HepG2 (cell line): Measurements from ENCODE around the gene AARS1. TPM values are rescaled to one million over a fixed set of nuclear protein-coding genes. Genes with fewer than 3 reads are reported as not detected.

ENCODE experiments used
- CAMTA2 ChIP-seq: sonication (generic); formaldehyde crosslinking; IDR thresholded peaks from 2 replicates; pipeline ENCODE4 v1.4.0; 2020; ENCODE audit warnings: mild to moderate bottlenecking, missing genetic modification reagents, borderline replicate concordance
- CBFB ChIP-seq: sonication (generic); formaldehyde crosslinking; IDR thresholded peaks from 2 replicates; pipeline ENCODE4 v1.4.0; 2020; ENCODE audit warnings: missing genetic modification reagents
- CCAR2 ChIP-seq: fragments of 200-400 bp; formaldehyde crosslinking; optimal IDR thresholded peaks from 2 replicates; pipeline ENCODE3; 2018; ENCODE audit warnings: low read depth, mild to moderate bottlenecking, low read length, moderate library complexity
- CSRNP1 ChIP-seq: sonication (generic); formaldehyde crosslinking; IDR thresholded peaks from 2 replicates; pipeline ENCODE4 v1.8.1; 2023; ENCODE audit warnings: mild to moderate bottlenecking, missing genetic modification reagents
- DDIT3 ChIP-seq: sonication (generic); formaldehyde crosslinking; IDR thresholded peaks from 2 replicates; pipeline ENCODE4 v1.4.0; 2020; ENCODE audit warnings: mild to moderate bottlenecking, missing genetic modification reagents
- ETV6 ChIP-seq: sonication (generic); formaldehyde crosslinking; conservative IDR thresholded peaks from 2 replicates; pipeline ENCODE4 v1.4.0; 2020; ENCODE audit warnings: missing genetic modification reagents
- FOSL2 ChIP-seq: sonication (generic); formaldehyde crosslinking; IDR thresholded peaks from 2 replicates; pipeline ENCODE4 v1.4.0; 2020; ENCODE audit warnings: missing genetic modification reagents
- GABPA ChIP-seq, 2 experiments: IDR thresholded peaks; 2 replicates each; pipeline ENCODE4 v1.6.1; 2011 to 2016; ENCODE audit warnings: low read depth in 2 of 2, low read length in 1 of 2, missing biosample characterization in 1 of 2, missing genetic modification characterization in 1 of 2
- HDAC2 ChIP-seq: sonication (generic); formaldehyde crosslinking; IDR thresholded peaks from 2 replicates; pipeline ENCODE4 v1.4.0; 2020; ENCODE audit warnings: missing genetic modification reagents
- MNT ChIP-seq: fragments of 450-650 bp; IDR thresholded peaks from 2 replicates; pipeline ENCODE4 v1.6.1; 2016
- NKX3-1 ChIP-seq: sonication (generic); formaldehyde crosslinking; IDR thresholded peaks from 2 replicates; pipeline ENCODE4 v1.5.0; 2020; ENCODE audit warnings: missing genetic modification reagents
- PCBP2 ChIP-seq: fragments of 200-400 bp; formaldehyde crosslinking; optimal IDR thresholded peaks from 2 replicates; pipeline ENCODE3; 2018; ENCODE audit warnings: low read length, low read depth; ENCODE audit not compliant: poor library complexity, severe bottlenecking
- PLRG1 ChIP-seq: fragments of 450-650 bp; conservative IDR thresholded peaks from 2 replicates; pipeline ENCODE4 v1.6.1; 2016
- RORA ChIP-seq: sonication (generic); formaldehyde crosslinking; IDR thresholded peaks from 2 replicates; pipeline ENCODE4 v1.5.0; 2020; ENCODE audit warnings: mild to moderate bottlenecking, missing genetic modification reagents, moderate library complexity
- SMC3 ChIP-seq: IDR thresholded peaks from 2 replicates; pipeline ENCODE4 v1.6.1; 2011; ENCODE audit warnings: low read length, improper control_type of control experiment
- SMYD3 ChIP-seq: sonication (generic); formaldehyde crosslinking; IDR thresholded peaks from 2 replicates; pipeline ENCODE4 v1.8.1; 2023; ENCODE audit warnings: mild to moderate bottlenecking, missing genetic modification reagents
- SOX6 ChIP-seq, 2 experiments: fragments of 450-650 bp in 1 of 2; sonication (generic) in 1 of 2; formaldehyde crosslinking in 1 of 2; IDR thresholded peaks; 2 replicates each; pipeline versions ENCODE4 v1.4.0 to v1.6.1; 2017 to 2020; ENCODE audit warnings: antibody characterized with exemption in 1 of 2, mild to moderate bottlenecking in 1 of 2, missing genetic modification reagents in 1 of 2
- STAG1 ChIP-seq: sonication (generic); formaldehyde crosslinking; IDR thresholded peaks from 2 replicates; pipeline ENCODE4 v1.4.0; 2020; ENCODE audit warnings: missing genetic modification reagents
- TBP ChIP-seq: sonication (generic); formaldehyde crosslinking; IDR thresholded peaks from 2 replicates; pipeline ENCODE4 v1.5.0; 2020; ENCODE audit warnings: missing genetic modification reagents
- TRIM24 ChIP-seq: sonication (generic); formaldehyde crosslinking; IDR thresholded peaks from 2 replicates; pipeline ENCODE4 v1.8.0; 2022; ENCODE audit warnings: mild to moderate bottlenecking, missing genetic modification reagents
- ZNF180 ChIP-seq: sonication (generic); formaldehyde crosslinking; IDR thresholded peaks from 2 replicates; pipeline ENCODE4 v1.4.0; 2020; ENCODE audit warnings: low read depth, missing genetic modification reagents, borderline replicate concordance
- ZNF292 ChIP-seq: sonication (generic); formaldehyde crosslinking; IDR thresholded peaks from 2 replicates; pipeline ENCODE4 v1.8.1; 2022; ENCODE audit warnings: mild to moderate bottlenecking, low read depth, missing genetic modification reagents, borderline replicate concordance
- ZNF547 ChIP-seq: sonication (generic); formaldehyde crosslinking; IDR thresholded peaks from 2 replicates; pipeline ENCODE4 v1.5.1; 2020; ENCODE audit warnings: mild to moderate bottlenecking, missing genetic modification reagents
- ZNF691 ChIP-seq: sonication (generic); formaldehyde crosslinking; IDR thresholded peaks from 2 replicates; pipeline ENCODE4 v1.4.0; 2020; ENCODE audit warnings: missing genetic modification reagents, low read depth, mild to moderate bottlenecking, borderline replicate concordance
- ZNF713 ChIP-seq: sonication (generic); formaldehyde crosslinking; IDR thresholded peaks from 2 replicates; pipeline ENCODE4 v1.4.0; 2020; ENCODE audit warnings: mild to moderate bottlenecking, missing genetic modification reagents
- ZNF766 ChIP-seq: sonication (generic); formaldehyde crosslinking; IDR thresholded peaks from 2 replicates; pipeline ENCODE4 v1.5.0; 2020; ENCODE audit warnings: missing genetic modification reagents, borderline replicate concordance
- polyA plus RNA-seq, 8 experiments: library from polyadenylated mRNA; depleted of rRNA in 3 of 8; stranded (reverse) in 7 of 8; unstranded in 1 of 8; fragments of >200 nt; fragmentation: Illumina TruSeq in 4 of 8; extraction: Trizol in 4 of 8; gene quantifications; 2 replicates each; pipeline versions ENCODE4 v1.2.1 to v1.2.3, GENCODE V29; 2011 to 2016; ENCODE audit warnings: low read depth in 4 of 8, missing spikeins in 1 of 8, mixed read lengths in 1 of 8; ENCODE audit not compliant: insufficient read depth in 1 of 8
- total RNA-seq, 5 experiments: library from RNA; depleted of rRNA; stranded (reverse); fragments of >200 nt; fragmentation: Illumina TruSeq; extraction: Trizol; gene quantifications; 2 replicates each; pipeline ENCODE4 v1.2.3, GENCODE V29; 2016; ENCODE audit warnings: low read depth in 1 of 5

AARS1 gene
- total and polyA plus RNA-seq, 2 of the 13 experiments (the other 11 are each of a cell fraction or from before 2014, with no cell fraction given): 107 to 132 TPM

- TF ChIP-seq PCBP2 (peak; percentile 47), ZNF713 (CRISPR knock-in tag) (no peak), SMYD3 (no peak), STAG1 (CRISPR knock-in tag) (no peak), ZNF292 (CRISPR knock-in tag) (peak; percentile 71), DDIT3 (peak; percentile 97), HDAC2 (CRISPR knock-in tag) (no peak; the same call in 1 of the 2 replicates), ETV6 (CRISPR knock-in tag) (peak; percentile 49; the same call in 1 of the 2 replicates), FOSL2 (peak; percentile 87), SOX6 (IDR thresholded peaks at IDR 0.05) (no peak), SOX6 (CRISPR knock-in tag; IDR thresholded peaks at IDR 0.05) (no peak; the same call in 1 of the 2 replicates), CBFB (peak; percentile 84), CSRNP1 (CRISPR knock-in tag) (0 out of 2 replicates have a peak, but pooled peaks have one; percentile 82), SMC3 (no peak; the same call in 1 of the 2 replicates), NKX3-1 (CRISPR knock-in tag) (peak; percentile 92; the same call in 1 of the 2 replicates), ZNF180 (CRISPR knock-in tag) (peak; percentile 82; the same call in 1 of the 2 replicates), MNT (peak; percentile 32; the same call in 1 of the 2 replicates), RORA (CRISPR knock-in tag) (no peak), ZNF691 (CRISPR knock-in tag) (0 out of 2 replicates have a peak, but pooled peaks have one; percentile 59), CAMTA2 (CRISPR knock-in tag) (no peak; the same call in 1 of the 2 replicates), ZNF547 (CRISPR knock-in tag) (peak; percentile 93), ZNF766 (CRISPR knock-in tag) (peak; percentile 98; the same call in 1 of the 2 replicates), PLRG1 (no peak), GABPA (IDR thresholded peaks at IDR 0.05; ENCODE audit: low read depth, low read length) (no peak), GABPA (CRISPR knock-in tag; IDR thresholded peaks at IDR 0.05; ENCODE audit: low read depth) (0 out of 2 replicates have a peak, but pooled peaks have one; percentile 27), TRIM24 (CRISPR knock-in tag) (no peak), CCAR2 (no peak), TBP (CRISPR knock-in tag) (0 out of 2 replicates have a peak, but pooled peaks have one; percentile 73)
These were observed at the start of gene AARS1 (continued) for GRCh38 chr16:70289229-70290094.
